SK-N-SH treated with all-trans-retinoic acid at 6 μM for 48 hours (cell line): ENCODE results near the gene MEF2C.

ENCODE experiments used
- ATAC-seq: fragments of 200-7000 bp; cut with Tn5 transposase; 3 replicates; pipeline ENCODE4 v1.9.1; 2020; ENCODE audit warnings: mild to moderate bottlenecking, moderate library complexity
- ARNTL ChIP-seq: fragments of 450-650 bp; formaldehyde crosslinking; IDR thresholded peaks from 2 replicates; pipeline ENCODE4 v1.5.0; 2020; ENCODE audit warnings: low read depth, mild to moderate bottlenecking, moderate library complexity, borderline replicate concordance
- BACH2 ChIP-seq: fragments of 250-450 bp; sonication (Bioruptor Pico); IDR thresholded peaks from 2 replicates; pipeline ENCODE4 v1.9.0; 2021; ENCODE audit warnings: mild to moderate bottlenecking, borderline replicate concordance
- CSDC2 ChIP-seq: fragments of 250-450 bp; sonication (Bioruptor Pico); IDR thresholded peaks from 2 replicates; pipeline ENCODE4 v1.5.0; 2020; ENCODE audit warnings: mild to moderate bottlenecking, moderate library complexity
- ESRRG ChIP-seq: fragments of 250-450 bp; sonication (Bioruptor Pico); IDR thresholded peaks from 2 replicates; pipeline ENCODE4 v1.6.1; 2021; ENCODE audit warnings: mild to moderate bottlenecking
- GLIS3 ChIP-seq: fragments of 250-450 bp; sonication (Bioruptor Pico); IDR thresholded peaks from 2 replicates; pipeline ENCODE4 v1.5.0; 2020; ENCODE audit warnings: mild to moderate bottlenecking, moderate library complexity
- ISL1 ChIP-seq: fragments of 250-450 bp; sonication (Bioruptor Pico); IDR thresholded peaks from 2 replicates; pipeline ENCODE4 v2.1.2; 2022; ENCODE audit warnings: mild to moderate bottlenecking, moderate library complexity
- OSR1 ChIP-seq: fragments of 250-450 bp; sonication (Bioruptor Pico); IDR thresholded peaks from 2 replicates; pipeline ENCODE4 v1.8.0; 2022; ENCODE audit warnings: moderate library complexity, mild to moderate bottlenecking, inconsistent platforms
- PPARA ChIP-seq: fragments of 250-450 bp; sonication (Bioruptor Pico); IDR thresholded peaks from 2 replicates; pipeline ENCODE4 v1.5.0; 2020; ENCODE audit warnings: mild to moderate bottlenecking, borderline replicate concordance
- RARB ChIP-seq: fragments of 250-450 bp; sonication (Bioruptor Pico); IDR thresholded peaks from 2 replicates; pipeline ENCODE4 v1.8.0; 2021; ENCODE audit warnings: mild to moderate bottlenecking, moderate library complexity
- SNAI2 ChIP-seq: fragments of 250-450 bp; sonication (Bioruptor Pico); IDR thresholded peaks from 2 replicates; pipeline ENCODE4 v1.5.0; 2020; ENCODE audit warnings: mild to moderate bottlenecking, moderate library complexity
- TCF4 ChIP-seq: fragments of 250-450 bp; sonication (Bioruptor Pico); IDR thresholded peaks from 2 replicates; pipeline ENCODE4 v1.8.0; 2021; ENCODE audit warnings: mild to moderate bottlenecking, moderate library complexity, borderline replicate concordance
- TOX ChIP-seq: fragments of 250-450 bp; sonication (Bioruptor Pico); IDR thresholded peaks from 2 replicates; pipeline ENCODE4 v1.8.0; 2021; ENCODE audit warnings: mild to moderate bottlenecking, moderate library complexity, borderline replicate concordance
- ZC3H10 ChIP-seq: fragments of 250-450 bp; sonication (Bioruptor Pico); IDR thresholded peaks from 2 replicates; pipeline ENCODE4 v1.5.1; 2021; ENCODE audit warnings: mild to moderate bottlenecking, moderate library complexity
- ZFP3 ChIP-seq: fragments of 250-450 bp; sonication (Bioruptor Pico); IDR thresholded peaks from 2 replicates; pipeline ENCODE4 v1.5.0; 2020; ENCODE audit warnings: mild to moderate bottlenecking, moderate library complexity
- ZNF565 ChIP-seq: fragments of 450-650 bp; formaldehyde crosslinking; conservative IDR thresholded peaks from 2 replicates; pipeline ENCODE4 v1.5.0; 2020; ENCODE audit warnings: low read depth, mild to moderate bottlenecking, moderate library complexity
- ZNF70 ChIP-seq: fragments of 450-650 bp; formaldehyde crosslinking; IDR thresholded peaks from 2 replicates; pipeline ENCODE4 v1.5.0; 2020; ENCODE audit warnings: mild to moderate bottlenecking, moderate library complexity
- ZNF8 ChIP-seq: fragments of 450-650 bp; formaldehyde crosslinking; IDR thresholded peaks from 2 replicates; pipeline ENCODE4 v1.5.0; 2020; ENCODE audit warnings: mild to moderate bottlenecking, moderate library complexity
- TF ChIP-seq, protein P1 (sequence below): fragments of 250-450 bp; sonication (Bioruptor Pico); IDR thresholded peaks from 2 replicates; pipeline ENCODE4 v1.8.0; 2021; ENCODE audit warnings: low read depth, mild to moderate bottlenecking, moderate library complexity, borderline replicate concordance
- TF ChIP-seq, protein P2 (sequence below): fragments of 250-450 bp; sonication (Bioruptor Pico); IDR thresholded peaks from 2 replicates; pipeline ENCODE4 v1.5.0; 2020; ENCODE audit warnings: mild to moderate bottlenecking, moderate library complexity
- TF ChIP-seq, protein P3 (sequence below): fragments of 250-450 bp; sonication (Bioruptor Pico); IDR thresholded peaks from 2 replicates; pipeline ENCODE4 v1.5.1; 2020; ENCODE audit warnings: low read depth, mild to moderate bottlenecking, moderate library complexity
- TF ChIP-seq, protein P4 (sequence below): fragments of 250-450 bp; sonication (Bioruptor Pico); IDR thresholded peaks from 2 replicates; pipeline ENCODE4 v1.8.0; 2020; ENCODE audit warnings: mild to moderate bottlenecking, moderate library complexity, borderline replicate concordance

The MEF2C gene

DNA sequence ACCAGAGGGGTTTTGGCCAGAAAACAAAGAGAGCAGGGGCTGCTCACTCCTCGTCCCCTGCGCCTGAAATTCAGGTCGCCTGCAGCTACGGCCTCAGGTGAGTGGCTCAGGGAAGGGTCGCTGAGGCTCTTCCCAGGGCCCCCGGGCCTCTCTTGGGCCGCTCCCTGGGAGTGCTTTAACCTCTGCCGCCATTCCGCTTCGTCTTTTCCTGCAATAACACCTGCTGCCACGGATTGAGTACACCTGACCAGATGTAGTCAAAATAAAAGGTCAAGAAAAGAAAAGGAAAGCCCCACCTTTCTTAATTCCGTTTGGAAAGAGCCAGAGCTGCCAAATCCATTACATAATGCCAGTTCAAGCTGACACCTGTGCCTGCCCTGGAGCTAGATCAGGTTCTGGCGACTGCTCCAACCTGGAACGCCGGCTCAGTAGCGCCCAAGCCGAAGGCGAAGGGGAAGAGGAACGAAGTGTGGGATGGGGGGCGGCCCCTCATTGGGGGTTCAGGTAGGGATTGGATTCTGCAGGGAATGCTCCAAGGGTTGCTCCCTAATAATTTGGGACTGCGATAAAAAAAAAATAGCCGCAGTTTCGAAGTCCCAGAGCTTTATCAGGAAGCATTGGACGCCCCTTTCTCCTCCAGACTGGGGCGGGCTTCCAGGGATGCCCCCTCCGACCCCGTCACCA, 193.9 kb downstream of the MEF2C start:
- TF ChIP-seq TOX (CRISPR knock-in tag) (no peak), OSR1 (CRISPR knock-in tag) (no peak), ZFP3 (CRISPR knock-in tag) (no peak), ESRRG (CRISPR knock-in tag) (no peak), SNAI2 (CRISPR knock-in tag) (no peak), GLIS3 (CRISPR knock-in tag) (no peak), ZNF70 (CRISPR knock-in tag) (no peak), ZNF565 (CRISPR knock-in tag) (no peak), BACH2 (CRISPR knock-in tag) (no peak), CSDC2 (CRISPR knock-in tag) (no peak), ARNTL (no peak)
- TF ChIP-seq, protein P1, sequence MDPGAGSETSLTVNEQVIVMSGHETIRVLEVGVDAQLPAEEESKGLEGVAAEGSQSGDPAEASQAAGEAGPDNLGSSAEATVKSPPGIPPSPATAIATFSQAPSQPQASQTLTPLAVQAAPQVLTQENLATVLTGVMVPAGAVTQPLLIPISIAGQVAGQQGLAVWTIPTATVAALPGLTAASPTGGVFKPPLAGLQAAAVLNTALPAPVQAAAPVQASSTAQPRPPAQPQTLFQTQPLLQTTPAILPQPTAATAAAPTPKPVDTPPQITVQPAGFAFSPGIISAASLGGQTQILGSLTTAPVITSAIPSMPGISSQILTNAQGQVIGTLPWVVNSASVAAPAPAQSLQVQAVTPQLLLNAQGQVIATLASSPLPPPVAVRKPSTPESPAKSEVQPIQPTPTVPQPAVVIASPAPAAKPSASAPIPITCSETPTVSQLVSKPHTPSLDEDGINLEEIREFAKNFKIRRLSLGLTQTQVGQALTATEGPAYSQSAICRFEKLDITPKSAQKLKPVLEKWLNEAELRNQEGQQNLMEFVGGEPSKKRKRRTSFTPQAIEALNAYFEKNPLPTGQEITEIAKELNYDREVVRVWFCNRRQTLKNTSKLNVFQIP = no peak
- TF ChIP-seq, protein P2, sequence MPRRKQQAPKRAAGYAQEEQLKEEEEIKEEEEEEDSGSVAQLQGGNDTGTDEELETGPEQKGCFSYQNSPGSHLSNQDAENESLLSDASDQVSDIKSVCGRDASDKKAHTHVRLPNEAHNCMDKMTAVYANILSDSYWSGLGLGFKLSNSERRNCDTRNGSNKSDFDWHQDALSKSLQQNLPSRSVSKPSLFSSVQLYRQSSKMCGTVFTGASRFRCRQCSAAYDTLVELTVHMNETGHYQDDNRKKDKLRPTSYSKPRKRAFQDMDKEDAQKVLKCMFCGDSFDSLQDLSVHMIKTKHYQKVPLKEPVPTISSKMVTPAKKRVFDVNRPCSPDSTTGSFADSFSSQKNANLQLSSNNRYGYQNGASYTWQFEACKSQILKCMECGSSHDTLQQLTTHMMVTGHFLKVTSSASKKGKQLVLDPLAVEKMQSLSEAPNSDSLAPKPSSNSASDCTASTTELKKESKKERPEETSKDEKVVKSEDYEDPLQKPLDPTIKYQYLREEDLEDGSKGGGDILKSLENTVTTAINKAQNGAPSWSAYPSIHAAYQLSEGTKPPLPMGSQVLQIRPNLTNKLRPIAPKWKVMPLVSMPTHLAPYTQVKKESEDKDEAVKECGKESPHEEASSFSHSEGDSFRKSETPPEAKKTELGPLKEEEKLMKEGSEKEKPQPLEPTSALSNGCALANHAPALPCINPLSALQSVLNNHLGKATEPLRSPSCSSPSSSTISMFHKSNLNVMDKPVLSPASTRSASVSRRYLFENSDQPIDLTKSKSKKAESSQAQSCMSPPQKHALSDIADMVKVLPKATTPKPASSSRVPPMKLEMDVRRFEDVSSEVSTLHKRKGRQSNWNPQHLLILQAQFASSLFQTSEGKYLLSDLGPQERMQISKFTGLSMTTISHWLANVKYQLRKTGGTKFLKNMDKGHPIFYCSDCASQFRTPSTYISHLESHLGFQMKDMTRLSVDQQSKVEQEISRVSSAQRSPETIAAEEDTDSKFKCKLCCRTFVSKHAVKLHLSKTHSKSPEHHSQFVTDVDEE (CRISPR knock-in tag) = no peak
- ATAC-seq = no peak

DNA sequence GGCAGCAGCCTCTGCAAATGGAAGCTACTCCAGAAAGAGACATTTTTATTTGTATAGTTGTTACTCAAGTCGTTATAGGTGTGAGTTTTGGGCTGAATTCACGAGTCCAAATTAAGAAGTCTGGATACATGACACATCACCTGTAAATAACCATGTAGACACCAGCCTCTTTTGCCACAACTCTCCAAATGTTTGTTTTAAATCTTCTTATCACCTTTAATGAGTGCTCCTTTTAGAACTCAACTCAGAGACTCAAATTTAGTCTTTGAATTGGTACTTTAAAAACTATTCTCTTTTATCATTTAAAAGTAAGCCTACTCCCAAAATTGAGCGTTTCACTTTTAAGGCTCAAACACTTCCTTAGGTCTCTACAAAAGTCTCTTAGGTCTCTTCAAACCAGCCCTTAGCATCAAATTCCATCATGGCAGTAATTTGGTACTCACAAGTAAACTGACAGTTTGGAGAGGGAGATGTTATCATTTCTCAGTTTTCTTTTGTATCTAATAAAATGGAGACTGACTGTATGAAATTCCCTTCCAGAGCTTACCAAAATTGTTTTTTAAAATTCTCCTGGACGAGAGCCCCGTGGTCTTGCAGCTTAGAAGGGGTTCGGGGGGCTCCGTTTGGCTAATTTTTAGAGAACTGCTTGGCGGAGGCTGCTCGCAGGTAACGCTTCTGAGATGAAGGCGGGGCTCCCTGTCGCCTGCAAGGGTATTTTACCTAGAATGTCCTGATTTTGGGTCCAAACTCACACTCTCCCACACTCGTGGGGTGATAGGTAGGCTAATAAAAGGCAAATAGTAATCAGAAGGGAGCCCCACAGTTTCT, 194.6 kb downstream of the MEF2C start:
- TF ChIP-seq ESRRG (CRISPR knock-in tag) (no peak), ZNF8 (CRISPR knock-in tag) (no peak), SNAI2 (CRISPR knock-in tag) (no peak), TOX (CRISPR knock-in tag) (no peak), ZNF565 (CRISPR knock-in tag) (no peak), RARB (CRISPR knock-in tag) (no peak), CSDC2 (CRISPR knock-in tag) (no peak), PPARA (no peak)
- no peak for ATAC-seq

DNA sequence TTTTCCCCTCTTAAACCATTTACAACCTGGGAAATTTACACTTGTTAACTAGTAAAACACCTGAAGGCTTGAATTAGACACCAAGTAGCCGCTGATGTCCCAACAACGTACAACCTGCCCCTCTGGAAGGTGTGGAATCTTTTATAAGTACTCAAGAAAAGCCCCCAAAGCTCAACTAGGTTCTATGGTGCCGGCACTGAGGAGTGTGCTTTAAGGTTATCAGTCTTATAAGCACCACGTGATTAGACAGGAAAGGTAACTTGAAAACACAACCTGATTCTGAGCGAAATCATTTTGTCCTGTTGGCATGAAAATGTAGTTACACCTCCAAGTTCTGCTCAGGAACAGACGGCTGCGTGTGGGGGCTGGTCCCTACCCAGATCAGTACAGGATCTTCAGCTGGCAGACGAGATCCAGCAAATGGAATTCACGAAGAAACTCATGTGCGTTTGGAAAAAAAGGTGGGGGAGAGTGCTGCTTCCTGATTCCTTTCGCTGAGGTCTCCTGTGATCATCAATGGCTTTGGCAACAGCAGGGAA, 195.5 kb downstream of the MEF2C start:
- no peak for ATAC-seq
- TF ChIP-seq, protein P3, sequence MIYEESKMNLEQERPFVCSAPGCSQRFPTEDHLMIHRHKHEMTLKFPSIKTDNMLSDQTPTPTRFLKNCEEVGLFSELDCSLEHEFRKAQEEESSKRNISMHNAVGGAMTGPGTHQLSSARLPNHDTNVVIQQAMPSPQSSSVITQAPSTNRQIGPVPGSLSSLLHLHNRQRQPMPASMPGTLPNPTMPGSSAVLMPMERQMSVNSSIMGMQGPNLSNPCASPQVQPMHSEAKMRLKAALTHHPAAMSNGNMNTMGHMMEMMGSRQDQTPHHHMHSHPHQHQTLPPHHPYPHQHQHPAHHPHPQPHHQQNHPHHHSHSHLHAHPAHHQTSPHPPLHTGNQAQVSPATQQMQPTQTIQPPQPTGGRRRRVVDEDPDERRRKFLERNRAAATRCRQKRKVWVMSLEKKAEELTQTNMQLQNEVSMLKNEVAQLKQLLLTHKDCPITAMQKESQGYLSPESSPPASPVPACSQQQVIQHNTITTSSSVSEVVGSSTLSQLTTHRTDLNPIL (CRISPR knock-in tag) = no peak
- TF ChIP-seq, protein P4, sequence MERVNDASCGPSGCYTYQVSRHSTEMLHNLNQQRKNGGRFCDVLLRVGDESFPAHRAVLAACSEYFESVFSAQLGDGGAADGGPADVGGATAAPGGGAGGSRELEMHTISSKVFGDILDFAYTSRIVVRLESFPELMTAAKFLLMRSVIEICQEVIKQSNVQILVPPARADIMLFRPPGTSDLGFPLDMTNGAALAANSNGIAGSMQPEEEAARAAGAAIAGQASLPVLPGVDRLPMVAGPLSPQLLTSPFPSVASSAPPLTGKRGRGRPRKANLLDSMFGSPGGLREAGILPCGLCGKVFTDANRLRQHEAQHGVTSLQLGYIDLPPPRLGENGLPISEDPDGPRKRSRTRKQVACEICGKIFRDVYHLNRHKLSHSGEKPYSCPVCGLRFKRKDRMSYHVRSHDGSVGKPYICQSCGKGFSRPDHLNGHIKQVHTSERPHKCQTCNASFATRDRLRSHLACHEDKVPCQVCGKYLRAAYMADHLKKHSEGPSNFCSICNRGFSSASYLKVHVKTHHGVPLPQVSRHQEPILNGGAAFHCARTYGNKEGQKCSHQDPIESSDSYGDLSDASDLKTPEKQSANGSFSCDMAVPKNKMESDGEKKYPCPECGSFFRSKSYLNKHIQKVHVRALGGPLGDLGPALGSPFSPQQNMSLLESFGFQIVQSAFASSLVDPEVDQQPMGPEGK (CRISPR knock-in tag) = no peak
- no peak for TF ChIP-seq TCF4 (CRISPR knock-in tag)
- TF ChIP-seq CSDC2 (CRISPR knock-in tag) = no peak
- no peak for TF ChIP-seq PPARA
- no peak for TF ChIP-seq GLIS3 (CRISPR knock-in tag)
- no peak for TF ChIP-seq ZFP3 (CRISPR knock-in tag)
- no peak for TF ChIP-seq SNAI2 (CRISPR knock-in tag)
- no peak for TF ChIP-seq ZC3H10
- no peak for TF ChIP-seq BACH2 (CRISPR knock-in tag)
- TF ChIP-seq OSR1 (CRISPR knock-in tag) = no peak
- TF ChIP-seq TOX (CRISPR knock-in tag) = no peak
- TF ChIP-seq ISL1 = no peak
- no peak for TF ChIP-seq ESRRG (CRISPR knock-in tag)
